ENCODE data around the gene SMIM36.
"Not testable (repeated sequence)": the region's sequence is repeated elsewhere in the genome, so short reads cannot be mapped to it uniquely, and the experiment has no call there.

Gene SMIM36

DNA sequence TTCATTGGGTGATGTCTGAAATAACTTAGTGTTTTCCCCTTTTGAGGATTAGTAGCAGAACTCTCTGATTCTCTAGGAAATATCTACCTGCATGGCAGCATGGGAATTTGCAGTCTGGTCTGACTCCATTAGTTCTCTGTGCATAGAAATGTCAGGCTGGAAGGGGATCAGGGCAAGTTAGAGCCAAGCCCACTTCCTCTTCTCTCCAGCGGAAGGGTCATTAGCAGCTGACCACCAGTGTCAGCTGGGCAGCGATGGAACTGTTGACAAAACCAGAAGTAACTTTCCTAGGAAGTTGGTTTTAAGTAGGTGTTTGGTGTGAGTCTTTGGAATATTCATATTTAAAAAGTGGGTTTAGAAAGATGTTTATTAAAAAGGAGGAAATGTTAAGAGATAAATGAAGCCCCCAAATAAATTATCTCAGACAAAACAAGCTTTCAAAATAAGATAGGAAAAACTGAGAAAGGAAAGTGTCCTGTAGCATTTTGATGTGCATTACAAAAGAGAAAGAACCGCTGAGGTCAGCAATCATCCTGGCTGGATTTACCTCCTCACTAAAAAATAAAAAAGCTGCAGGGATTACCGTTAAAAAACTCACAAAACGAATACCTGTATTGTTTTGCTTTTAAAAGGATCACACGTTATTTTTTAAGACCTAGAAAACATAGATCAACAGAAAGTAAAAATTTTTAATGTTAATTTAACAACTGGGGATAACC is 57.3 kb downstream of the SMIM36 start:
- no peak for DNase-seq

DNA sequence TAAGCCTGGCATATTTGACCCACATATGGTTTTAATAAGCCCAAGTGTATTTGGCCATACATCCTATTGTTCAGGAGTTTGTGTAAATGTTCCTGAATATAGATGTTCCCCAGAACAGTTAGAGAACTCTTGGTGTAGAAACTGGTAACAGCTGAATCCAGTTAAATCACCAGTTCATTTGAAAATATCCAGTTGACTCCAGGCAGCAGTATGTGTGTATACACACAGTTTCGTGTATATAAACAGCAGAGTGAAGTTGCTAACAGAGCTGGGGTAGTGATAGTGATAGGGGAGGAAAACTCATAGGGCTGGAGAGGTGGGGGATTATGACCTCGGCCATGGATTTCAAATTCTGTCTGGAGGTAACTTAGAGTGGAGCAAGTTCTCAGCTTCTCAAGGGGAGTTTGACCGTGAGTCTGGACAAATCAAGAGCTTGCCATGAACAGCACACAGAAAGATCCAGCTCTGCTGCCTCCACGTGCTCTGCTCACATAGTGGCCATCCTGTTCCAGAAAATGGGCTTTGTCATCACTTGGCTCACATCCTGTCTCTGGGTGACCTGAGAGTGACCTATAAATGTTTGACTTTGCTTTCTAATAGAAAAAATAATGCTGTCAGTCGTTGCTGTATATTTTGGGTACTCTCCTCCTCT is 59.0 kb downstream of the SMIM36 start:
- no peak for DNase-seq

DNA sequence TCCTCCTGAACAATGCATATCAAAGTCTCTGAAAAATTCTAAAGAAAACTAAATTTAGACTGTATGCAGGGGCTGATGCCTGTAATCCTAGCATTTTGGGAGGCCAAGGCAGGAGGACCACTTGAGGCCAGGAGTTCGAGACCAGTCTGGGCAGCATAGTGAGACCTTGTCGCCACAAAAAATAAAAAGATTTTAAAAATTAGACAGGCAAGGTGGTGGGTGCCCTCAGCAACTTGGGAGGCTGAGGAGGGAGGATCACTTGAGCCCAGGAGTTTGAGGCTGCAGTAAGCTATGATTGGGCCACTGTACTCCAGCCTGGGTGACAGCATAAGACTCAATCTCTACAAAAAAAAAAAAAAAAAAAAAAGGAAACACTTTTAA is 59.5 kb downstream of the SMIM36 start:
- no peak for DNase-seq

DNA sequence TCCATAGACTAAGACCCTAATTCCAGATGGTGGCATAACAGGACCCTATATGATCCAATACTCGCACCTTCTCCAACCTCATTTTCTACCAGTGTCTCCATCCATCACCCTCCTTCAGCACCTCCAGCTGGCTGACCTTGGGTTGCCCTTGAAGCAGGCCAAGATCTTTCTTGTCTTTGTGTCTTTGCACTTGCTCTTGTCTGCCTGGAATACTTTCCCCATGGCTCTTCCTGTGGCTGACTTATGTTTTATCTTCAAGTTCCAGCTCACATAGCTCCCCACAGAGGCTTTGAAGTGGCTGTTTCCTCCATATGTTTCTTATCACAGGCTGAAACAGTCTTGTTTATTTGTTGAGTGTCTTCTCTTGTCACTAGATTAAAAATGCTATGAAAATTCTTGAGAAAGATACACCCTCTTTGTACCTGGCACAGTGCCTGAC is 60.0 kb downstream of the SMIM36 start:
- no peak for DNase-seq

DNA sequence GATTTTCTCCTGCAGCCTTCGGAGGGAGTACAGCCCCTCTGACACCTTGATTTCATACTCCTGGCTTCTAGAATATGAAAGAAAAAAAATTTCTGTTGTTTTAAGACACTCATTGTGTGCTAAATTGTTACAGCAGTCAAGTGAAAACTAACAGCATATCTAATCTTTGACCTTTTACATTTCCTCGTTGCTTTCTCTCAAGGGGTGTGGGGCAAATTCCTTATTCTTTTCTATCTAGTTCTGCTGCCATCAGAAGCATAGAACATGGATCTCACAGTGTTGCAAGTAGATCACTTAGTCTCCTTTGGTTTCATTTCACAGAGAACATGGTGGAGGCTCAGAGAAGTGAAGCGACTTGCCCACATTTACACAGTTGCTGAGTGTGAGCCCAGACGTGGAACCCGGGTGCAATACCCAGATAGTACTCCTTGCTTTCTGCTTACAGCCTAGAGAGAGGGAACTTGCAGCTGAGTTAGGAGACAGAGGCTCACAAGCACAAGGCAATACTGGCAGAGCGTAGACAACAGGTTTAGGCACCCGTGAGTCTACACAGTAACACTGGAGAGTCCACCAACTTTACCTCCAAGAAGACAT is 60.9 kb downstream of the SMIM36 start:
- DNase-seq, result no peak

DNA sequence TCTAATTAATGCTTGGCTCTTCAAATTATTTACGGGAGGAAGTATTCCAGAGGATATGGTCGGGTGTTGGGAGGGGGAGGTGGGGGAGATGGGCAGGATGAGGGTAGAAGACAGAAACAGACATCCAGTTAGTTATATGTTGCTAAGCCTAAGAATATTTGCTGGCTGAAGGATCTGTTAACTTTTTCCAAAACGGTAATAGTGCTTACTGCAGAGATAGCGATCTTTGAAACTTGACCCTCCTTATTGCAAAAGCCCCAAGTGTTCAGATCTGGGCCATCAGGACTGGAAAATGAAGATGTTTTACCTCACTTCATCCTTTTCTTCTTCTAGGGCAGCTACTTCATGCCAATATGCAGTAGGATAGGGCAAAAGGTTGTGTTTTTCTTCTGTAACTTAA is 62.6 kb downstream of the SMIM36 start:
- no peak for DNase-seq

DNA sequence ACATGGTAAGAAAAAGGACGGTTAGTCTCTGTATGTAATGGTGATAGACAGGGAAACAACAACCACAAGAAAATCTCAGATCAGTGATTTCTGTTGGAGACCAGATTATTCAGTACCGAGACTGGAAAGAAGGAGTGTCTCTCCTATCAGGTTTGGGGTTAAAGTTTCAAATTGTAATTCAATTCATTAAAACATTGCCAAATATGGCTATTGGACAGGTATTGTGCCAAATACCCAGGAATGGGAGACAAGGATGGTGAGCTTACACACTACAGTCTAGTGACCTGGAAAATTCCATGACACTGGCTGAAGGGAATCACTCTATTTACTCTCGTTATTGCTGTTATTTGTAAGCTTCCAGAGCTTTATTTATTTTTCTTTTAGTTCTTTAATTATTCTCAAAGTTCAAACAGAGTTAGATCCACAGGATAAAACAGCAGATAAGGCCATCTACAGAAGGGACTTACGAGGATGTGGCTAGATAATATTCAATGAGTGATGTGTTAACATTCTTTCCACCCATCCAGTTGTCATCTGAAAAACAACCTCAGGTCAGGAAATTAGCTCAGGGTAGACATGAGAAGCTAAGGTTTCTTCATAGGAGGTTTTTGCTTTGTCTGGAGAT is 64.6 kb downstream of the SMIM36 start:
- no peak for DNase-seq

DNA sequence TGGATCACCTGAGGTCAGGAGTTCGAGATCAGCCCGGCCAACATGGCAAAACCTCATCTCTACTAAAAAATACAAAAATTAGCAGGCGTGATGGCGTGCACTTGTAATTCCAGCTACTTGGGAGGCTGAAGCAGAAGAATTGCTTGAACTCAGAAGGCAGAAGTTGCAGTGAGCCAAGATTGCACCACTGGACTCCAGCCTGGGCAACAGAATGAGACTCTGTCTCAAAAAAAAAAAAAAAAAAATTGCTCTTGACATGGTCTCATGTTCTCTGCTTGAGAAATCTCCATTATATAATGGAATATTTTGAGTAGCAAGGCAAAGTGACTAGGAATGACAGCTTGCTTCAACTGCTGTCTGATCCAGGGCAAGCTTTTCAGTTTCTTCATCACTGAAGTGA is 65.2 kb downstream of the SMIM36 start:
- not testable (repeated sequence) for DNase-seq

DNA sequence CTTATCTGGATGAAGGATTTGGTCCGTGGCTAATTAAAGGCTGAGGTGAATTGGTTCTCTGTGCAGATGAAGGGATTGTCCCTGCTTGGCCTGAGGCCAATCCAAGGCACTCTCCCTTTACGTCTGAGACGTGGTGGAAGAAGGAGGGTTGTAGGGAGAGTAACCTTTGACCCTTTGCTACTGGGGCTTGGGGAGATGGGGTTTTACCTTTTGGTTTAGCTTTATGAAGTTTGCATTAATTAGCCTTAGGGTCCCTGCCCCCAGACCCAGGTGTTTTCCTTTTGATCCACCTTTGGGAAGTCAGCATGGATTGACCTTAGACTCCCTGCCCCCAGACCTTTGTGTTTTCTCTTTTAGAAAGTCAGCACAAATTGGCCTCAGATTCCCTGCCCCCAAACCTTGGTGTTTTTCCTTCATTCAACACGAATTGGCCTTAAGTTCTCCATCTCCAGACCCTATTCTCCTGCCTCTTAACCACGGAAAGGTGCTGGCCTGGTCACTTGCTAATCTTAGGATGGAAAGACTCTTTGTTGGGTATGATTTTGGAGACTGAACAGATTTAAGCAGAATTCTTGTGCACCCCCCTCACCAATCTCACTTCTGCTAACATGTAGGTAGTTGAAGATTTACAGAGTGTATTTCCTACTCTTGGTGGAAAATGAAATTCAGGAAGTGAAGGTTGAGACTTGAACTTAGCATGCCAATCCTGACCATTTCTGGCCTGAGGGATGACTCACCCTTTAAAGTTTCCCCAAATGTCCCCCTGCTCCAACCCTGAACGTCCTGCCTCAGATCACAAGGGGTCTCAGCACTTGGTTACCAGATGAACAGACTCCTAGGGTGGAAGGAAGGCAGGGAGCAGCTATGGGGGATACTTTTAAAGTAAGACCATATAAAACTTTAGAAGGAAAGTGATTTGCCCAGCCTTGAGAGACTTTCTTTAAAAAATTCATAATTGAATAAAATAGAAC is 66.5 kb downstream of the SMIM36 start:
- DNase-seq, result no peak

DNA sequence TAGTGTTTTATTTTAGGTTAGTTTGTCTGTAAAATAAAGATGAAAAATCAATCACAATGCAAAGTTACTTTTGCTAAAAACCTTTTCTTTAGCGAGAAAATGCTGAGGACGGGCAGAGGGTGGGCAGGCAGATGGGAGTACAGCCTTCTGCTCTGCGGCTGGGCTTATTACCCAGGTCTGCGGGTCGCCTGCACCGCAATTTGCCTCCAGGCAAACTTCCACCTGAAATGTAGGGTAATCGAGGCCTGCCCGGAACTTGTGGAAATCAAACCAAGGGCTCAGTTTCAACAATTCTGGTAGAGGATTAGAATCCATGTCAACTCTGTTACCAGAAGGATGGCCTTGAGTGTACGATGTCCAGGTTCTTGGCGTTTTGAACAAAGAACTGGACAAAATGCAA is 67.3 kb downstream of the SMIM36 start:
- DNase-seq, result no peak

DNA sequence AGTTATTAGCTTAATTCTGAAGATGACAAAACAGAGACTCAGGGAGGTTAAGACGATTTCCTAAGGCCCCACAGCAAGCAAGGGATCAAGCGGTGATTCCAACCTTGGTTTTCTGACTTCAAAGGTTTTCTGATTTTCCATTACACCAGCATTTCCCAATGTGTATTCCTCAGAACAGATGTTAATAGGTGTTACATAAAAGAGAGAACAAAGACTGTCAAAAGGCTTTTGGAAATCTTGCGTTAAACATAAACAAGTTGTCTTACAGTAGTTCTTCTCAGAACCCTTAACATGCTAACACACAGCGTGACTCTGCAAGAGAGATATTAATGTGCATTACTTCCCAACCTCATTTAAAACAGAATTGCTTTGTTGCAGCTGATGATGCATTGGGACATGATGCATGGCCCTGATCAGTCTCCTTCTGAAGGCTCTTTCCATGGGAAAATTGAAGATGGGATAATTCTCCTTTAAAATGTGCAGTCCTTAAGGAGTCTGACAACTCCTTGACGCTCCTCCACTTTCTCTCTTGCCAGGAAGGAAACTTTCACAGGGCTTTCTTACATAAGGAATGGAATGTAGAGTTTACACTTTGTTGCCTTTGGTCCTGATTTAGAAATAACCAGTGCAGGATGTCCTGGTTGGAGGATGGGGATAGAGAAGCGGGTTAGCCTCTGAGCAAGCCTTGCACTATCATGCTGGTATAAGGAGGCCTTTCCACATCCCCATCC is 68.1 kb downstream of the SMIM36 start:
- DNase-seq, result no peak

DNA sequence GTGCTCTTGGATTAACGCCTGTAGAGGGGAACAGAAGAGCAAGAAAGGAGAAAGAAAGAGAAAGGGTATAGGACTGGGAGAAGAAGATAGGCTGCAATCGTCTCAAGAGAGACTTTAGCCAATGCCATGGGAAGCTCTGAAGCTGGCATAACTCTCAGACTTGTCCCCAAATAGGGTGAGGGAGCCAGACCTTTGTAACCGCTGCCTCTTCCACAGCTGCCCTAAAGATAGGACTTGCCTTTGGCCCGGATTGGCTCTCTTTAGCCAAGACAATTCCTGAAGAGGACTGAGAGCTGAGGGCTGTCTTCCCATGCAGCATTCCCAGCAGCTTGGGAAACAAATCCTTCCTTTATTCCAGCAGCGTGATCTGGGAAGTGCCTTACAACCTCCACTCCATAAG is 68.8 kb downstream of the SMIM36 start:
- no peak for DNase-seq

DNA sequence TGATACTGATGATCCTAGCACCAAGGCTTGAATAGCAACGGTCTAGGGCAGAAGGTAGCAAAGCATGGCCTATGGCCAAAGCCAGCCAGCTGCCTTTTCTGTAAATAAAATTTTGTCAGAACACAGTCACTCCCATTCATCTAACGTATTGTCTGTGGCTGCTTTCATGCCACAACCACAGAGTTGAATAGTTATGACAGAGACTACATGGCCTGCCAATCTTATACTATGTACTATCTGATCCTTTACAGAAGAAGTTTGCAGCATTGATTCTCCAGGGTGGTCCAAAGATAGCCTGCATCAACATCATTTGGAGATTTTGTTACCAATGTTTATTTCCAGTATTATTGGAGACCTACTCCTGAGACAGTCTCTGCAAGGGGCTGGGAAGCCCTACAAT is 69.7 kb downstream of the SMIM36 start:
- peak; percentile 69 for DNase-seq

DNA sequence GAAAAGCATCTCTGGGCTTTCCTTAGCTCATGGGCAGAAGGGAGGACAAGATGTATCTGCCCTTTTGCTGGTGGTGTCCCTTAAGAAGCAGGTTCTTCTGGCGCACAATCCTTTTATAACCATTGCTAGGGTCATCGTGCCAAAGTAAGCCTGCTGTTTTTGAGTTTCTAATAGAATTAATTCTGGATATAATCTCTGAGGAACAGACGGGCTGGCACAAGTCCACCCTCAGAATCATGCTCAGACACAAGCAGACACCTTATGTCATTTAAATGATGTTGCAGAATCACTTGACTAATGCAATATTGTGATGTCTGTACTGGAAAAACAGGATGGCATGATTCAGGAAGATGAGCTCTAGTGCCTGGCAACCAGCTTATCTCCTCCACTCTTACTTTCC is 70.9 kb downstream of the SMIM36 start:
- peak; percentile 88 for DNase-seq

DNA sequence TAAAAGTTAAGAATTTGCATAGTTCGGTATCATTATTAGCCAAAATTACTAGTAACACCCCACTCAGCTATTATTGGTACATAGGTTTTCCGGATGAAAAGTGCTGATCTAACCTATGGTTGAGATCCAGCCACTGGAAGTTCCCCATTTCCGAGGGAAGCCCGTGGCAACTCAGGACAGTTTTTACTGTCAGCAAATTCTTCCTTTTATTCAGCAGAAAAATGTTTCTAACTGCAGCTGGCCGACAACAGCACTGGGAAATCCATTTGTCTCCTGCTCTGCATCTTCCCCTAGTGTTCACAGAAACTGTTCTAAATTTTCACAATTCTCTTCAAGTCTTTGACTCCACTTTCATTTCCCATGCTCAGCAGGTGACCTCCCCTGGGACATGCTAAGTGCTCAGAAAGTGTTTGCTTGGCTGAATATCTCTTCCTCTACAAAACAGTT is 74.1 kb downstream of the SMIM36 start:
- DNase-seq, result no peak

DNA sequence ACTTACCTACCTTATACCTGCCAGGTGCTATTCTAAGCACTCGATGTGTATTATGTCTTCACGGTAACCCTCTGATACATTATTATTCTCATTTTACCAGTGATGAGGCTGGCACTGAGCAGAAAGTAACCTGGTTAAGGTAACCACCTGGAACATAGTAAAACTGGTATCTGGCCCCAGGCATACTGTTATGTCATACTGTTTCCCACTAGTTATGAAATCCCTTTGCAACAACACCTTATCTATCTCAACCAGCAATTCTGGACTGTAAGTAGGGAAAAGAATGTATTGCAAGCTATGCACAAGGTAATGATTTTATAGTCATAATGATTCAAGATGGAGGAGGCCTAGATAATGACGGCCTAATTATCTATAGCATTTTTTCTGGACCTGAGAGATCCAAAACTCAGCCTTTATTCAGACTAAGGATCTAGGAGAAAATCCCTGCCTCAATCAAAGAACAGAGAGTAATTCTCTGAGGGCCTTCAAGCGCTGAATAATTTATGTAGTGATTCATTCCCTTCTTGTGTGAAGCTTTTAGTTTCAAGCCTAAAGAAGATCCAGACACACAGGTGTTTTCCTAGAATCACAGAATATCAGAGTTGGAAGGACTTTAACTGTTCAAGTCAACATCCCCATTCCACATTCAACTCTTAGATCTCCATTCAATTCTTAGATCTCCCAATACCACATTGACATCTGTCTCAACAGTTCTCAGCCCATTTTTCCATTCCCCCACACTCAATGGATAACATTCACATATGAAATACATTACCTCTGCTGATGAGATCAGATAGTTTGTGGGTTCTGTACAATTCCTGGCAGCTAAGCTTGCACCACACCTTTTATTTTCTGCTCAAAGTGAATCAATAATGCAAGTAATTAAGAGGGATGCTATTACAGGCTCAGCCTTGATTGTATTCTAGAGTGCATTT is 74.8 kb downstream of the SMIM36 start:
- no peak for DNase-seq

DNA sequence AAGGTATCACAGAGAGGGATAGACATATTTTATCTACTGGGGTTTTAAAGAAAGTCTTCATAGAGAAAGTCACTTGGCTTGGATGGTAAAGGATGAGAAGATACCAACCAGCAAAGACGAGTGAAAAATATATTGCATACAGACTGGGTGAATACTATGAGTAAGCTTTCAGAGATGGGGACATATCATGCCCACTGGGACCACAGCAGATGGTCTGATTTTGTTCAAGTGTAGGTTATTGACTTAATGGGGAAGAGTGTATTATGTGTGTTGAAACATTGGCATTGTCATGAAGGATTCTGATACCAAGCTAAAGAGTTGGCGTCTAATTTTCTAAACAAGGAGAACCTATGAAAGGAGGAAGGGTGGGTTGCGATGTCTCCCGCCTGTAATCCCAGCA is 75.8 kb downstream of the SMIM36 start:
- peak; percentile 52 for DNase-seq

DNA sequence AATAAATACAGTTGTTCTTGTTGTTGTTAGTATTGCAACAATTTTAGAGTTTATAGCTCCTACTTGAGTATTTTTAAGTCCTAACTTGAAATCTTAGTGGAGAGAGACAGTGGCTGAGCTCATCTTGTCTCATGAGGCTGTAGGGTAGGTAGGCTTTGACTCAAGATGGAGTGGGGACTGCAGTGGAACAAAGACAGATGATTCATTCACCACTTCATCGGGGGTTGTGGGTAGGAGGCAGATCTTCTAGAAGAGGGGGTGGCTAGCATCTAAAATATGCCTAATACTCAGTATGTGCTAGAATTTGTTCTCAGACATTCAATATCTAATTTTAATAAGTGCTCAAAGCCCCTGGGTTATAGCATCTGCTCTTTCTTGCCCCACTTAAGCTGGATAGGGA is 76.5 kb downstream of the SMIM36 start:
- DNase-seq, result no peak

DNA sequence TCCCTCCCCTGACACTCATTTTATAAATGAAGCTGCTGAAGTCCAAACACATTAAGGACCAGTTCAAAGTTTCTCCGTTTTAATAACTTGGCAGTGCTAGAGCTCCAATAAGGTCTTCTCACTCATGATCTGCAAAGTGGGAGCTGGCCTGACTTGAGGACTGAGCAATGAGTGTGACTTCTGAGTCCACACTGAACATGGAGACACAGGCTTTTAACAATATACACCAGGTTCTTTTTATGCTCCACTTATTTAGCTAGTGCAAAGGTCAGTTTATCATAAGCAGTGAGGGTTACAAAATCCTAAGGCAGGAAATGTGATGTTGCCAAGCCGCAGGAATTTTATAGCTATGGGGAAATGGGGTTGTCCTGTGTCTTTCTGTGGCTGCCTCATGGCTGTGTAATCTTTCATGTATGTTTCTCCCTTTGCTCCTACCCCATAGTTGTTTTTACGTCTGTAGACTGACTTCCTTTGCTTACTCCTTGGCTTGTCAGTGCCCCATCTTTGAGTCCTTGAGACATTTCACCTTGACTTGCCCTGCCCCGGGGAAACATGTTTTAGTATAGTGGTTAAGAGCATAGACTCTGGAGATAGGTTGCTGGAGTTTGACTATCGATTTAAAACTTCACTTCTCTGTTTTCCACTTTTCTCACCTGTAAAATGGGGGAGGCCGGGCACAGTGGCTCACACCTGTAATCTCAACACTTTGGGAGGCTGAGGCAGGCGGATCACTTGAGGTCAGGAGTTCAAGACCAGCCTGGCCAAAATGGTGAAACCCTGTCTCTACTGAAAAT is 77.4 kb downstream of the SMIM36 start:
- DNase-seq, result no peak

All from NCI-H1694 (cell line).